GM12878 (cell line): Measurements from ENCODE around the gene SLCO3A1. TPM values are rescaled to one million over a fixed set of nuclear protein-coding genes. Genes with fewer than 3 reads are reported as not detected.
A peak's percentile ranks its signal among the peaks of the same experiment; 100 is the strongest.

ENCODE experiments used
- BCLAF1 ChIP-seq: fragments of 450-650 bp; IDR thresholded peaks from 2 replicates; pipeline ENCODE4 v1.6.1; 2017; ENCODE audit warnings: antibody characterized with exemption, mild to moderate bottlenecking, moderate library complexity
- BHLHE40 ChIP-seq, 2 experiments: fragments of 450-650 bp in 1 of 2; IDR thresholded peaks; 2 replicates each; pipeline ENCODE4 v1.6.1; 2011 to 2017; ENCODE audit warnings: low read depth in 2 of 2, borderline replicate concordance in 1 of 2, improper control_type of control experiment in 1 of 2, low read length in 1 of 2, mild to moderate bottlenecking in 1 of 2
- BMI1 ChIP-seq: fragments of 450-650 bp; IDR thresholded peaks from 2 replicates; pipeline ENCODE4 v1.6.1; 2016; ENCODE audit warnings: mild to moderate bottlenecking, moderate library complexity, borderline replicate concordance
- BRCA1 ChIP-seq: IDR thresholded peaks from 2 replicates; pipeline ENCODE4 v1.6.1; 2011; ENCODE audit warnings: low read depth, low read length, improper control_type of control experiment
- EED ChIP-seq: sonication (generic); IDR thresholded peaks from 2 replicates; pipeline ENCODE4 v1.6.1; 2016; ENCODE audit warnings: antibody characterized with exemption, low read depth
- FOXM1 ChIP-seq: IDR thresholded peaks from 2 replicates; pipeline ENCODE4 v1.6.1; 2012; ENCODE audit warnings: low read depth, mild to moderate bottlenecking, inconsistent platforms, low read length, moderate library complexity
- GATAD2B ChIP-seq: fragments of 450-650 bp; conservative IDR thresholded peaks from 2 replicates; pipeline ENCODE4 v1.6.1; 2017; ENCODE audit warnings: low read depth, mild to moderate bottlenecking, moderate library complexity
- HCFC1 ChIP-seq: fragments of 150-350 bp; IDR thresholded peaks from 2 replicates; pipeline ENCODE4 v1.6.1; 2014; ENCODE audit warnings: low read length
- IKZF1 ChIP-seq: fragments of 450-650 bp; conservative IDR thresholded peaks from 2 replicates; pipeline ENCODE4 v1.6.1; 2017; ENCODE audit warnings: antibody characterized with exemption, mild to moderate bottlenecking
- LARP7 ChIP-seq: fragments of 450-650 bp; IDR thresholded peaks from 2 replicates; pipeline ENCODE4 v1.6.1; 2017; ENCODE audit warnings: mild to moderate bottlenecking
- NR2C2 ChIP-seq: IDR thresholded peaks from 2 replicates; pipeline ENCODE4 v1.6.1; 2011; ENCODE audit warnings: borderline replicate concordance, low read depth; ENCODE audit not compliant: control insufficient read depth, insufficient read length
- PML ChIP-seq: IDR thresholded peaks from 2 replicates; pipeline ENCODE4 v1.6.1; 2012; ENCODE audit warnings: low read length, inconsistent platforms
- RAD51 ChIP-seq: fragments of 450-650 bp; IDR thresholded peaks from 2 replicates; pipeline ENCODE4 v1.6.1; 2016; ENCODE audit warnings: moderate library complexity, mild to moderate bottlenecking, inconsistent platforms
- RBBP5 ChIP-seq: fragments of 200-600 bp; sonication (generic); conservative IDR thresholded peaks from 2 replicates; pipeline ENCODE4 v1.6.1; 2016
- RCOR1 ChIP-seq: conservative IDR thresholded peaks from 2 replicates; pipeline ENCODE4 v1.6.1; 2012; ENCODE audit warnings: low read depth, low read length, improper control_type of control experiment
- SMARCA5 ChIP-seq: fragments of 450-650 bp; IDR thresholded peaks from 2 replicates; pipeline ENCODE4 v1.6.1; 2017; ENCODE audit warnings: mild to moderate bottlenecking
- SP1 ChIP-seq: IDR thresholded peaks from one replicate; pipeline ENCODE4 v1.6.1; 2011; ENCODE audit warnings: low read depth, low read length
- SRF ChIP-seq, 2 experiments: IDR thresholded peaks; 2 replicates each; pipeline ENCODE4 v1.6.1; 2011; ENCODE audit warnings: low read depth in 2 of 2, low read length in 2 of 2, mild to moderate bottlenecking in 1 of 2, moderate library complexity in 1 of 2
- TBL1XR1 ChIP-seq: IDR thresholded peaks from 2 replicates; pipeline ENCODE4 v1.6.1; 2012; ENCODE audit warnings: low read depth, low read length, improper control_type of control experiment
- YY1 ChIP-seq: IDR thresholded peaks from 2 replicates; pipeline ENCODE4 v1.6.1; 2011; ENCODE audit warnings: low read depth, mild to moderate bottlenecking, low read length
- ZBED1 ChIP-seq: IDR thresholded peaks from 2 replicates; pipeline ENCODE4 v1.6.1; 2016; ENCODE audit warnings: borderline replicate concordance
- ZNF207 ChIP-seq: fragments of 450-650 bp; IDR thresholded peaks from 2 replicates; pipeline ENCODE4 v1.6.1; 2014; ENCODE audit warnings: antibody characterized with exemption, mild to moderate bottlenecking, borderline replicate concordance
- ZNF622 ChIP-seq: fragments of 450-650 bp; IDR thresholded peaks from 2 replicates; pipeline ENCODE4 v1.6.1; 2017; ENCODE audit warnings: mild to moderate bottlenecking, inconsistent platforms
- polyA plus RNA-seq, 11 experiments: library from polyadenylated mRNA; depleted of rRNA in 4 of 11; unstranded in 6 of 11; stranded (reverse) in 5 of 11; fragments of >200 nt; fragmentation: Nextera tagmentation in 4 of 11; fragmentation: Illumina TruSeq in 1 of 11; extraction: Ambion mirVana in 4 of 11; extraction: Trizol in 1 of 11; gene quantifications; 1 replicate in 1 of 11; 2 replicates in 10 of 11; pipeline versions ENCODE4 v1.2.1 to v1.2.3, GENCODE V29; 2011 to 2016; ENCODE audit warnings: inconsistent platforms in 2 of 11, missing spikeins in 2 of 11, low read depth in 1 of 11
- total RNA-seq, 4 experiments: library from RNA; depleted of rRNA in 3 of 4; stranded (reverse); fragments of >200 nt in 3 of 4; fragmentation: Illumina TruSeq in 1 of 4; extraction: Trizol in 1 of 4; gene quantifications; 2 replicates each; pipeline versions ENCODE4 v1.2.1 to v1.2.3, GENCODE V29; 2013 to 2021
- TF ChIP-seq, protein P1 (sequence below): IDR thresholded peaks from 2 replicates; pipeline ENCODE4 v1.6.1; 2011; ENCODE audit warnings: low read depth, mild to moderate bottlenecking, low read length, moderate library complexity, borderline replicate concordance; ENCODE audit errors: extremely low read depth
- TF ChIP-seq, protein P2 (sequence below): fragments of 450-650 bp; formaldehyde crosslinking; IDR thresholded peaks from 2 replicates; pipeline ENCODE4 v1.4.0; 2020; ENCODE audit warnings: mild to moderate bottlenecking, moderate library complexity
- TF ChIP-seq, protein P3 (sequence below): fragments of 450-650 bp; IDR thresholded peaks from 2 replicates; pipeline ENCODE4 v1.6.1; 2016; ENCODE audit warnings: mild to moderate bottlenecking

SLCO3A1 gene
- total and polyA plus RNA-seq, 10 of the 15 experiments (the other 5 are each of a cell fraction or from before 2014, with no cell fraction given) = 0.05 to 5.9 (median 0.31) TPM

DNA sequence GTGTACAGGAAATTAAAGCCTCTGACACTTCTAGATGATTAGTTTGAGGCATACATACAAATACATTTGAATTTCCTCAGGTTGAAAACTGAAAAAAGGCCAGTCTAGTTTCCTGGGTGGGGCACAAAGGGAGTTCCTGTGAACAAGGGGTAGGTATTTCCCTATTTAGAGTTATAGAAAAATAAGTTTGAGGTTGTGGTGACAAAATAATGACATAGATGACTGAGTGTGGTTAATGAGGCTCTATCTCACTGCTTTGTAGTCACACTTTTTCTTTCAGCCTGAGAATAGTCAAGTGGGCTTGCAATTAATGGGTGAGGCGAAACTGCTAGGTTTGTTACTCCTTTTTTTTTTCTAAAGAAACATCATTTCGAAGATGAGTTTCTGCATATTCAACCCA is 4.3 kb downstream of the SLCO3A1 start (continued):
- TF ChIP-seq BMI1 = peak; percentile 66; the same call in 1 of the 2 replicates
- TF ChIP-seq RBBP5 = no peak
- no peak for TF ChIP-seq BCLAF1
- no peak for TF ChIP-seq ZNF207
- no peak for TF ChIP-seq LARP7
- TF ChIP-seq SMARCA5 = no peak
- TF ChIP-seq, protein P1, sequence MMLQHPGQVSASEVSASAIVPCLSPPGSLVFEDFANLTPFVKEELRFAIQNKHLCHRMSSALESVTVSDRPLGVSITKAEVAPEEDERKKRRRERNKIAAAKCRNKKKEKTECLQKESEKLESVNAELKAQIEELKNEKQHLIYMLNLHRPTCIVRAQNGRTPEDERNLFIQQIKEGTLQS = no peak
- TF ChIP-seq, protein P2, sequence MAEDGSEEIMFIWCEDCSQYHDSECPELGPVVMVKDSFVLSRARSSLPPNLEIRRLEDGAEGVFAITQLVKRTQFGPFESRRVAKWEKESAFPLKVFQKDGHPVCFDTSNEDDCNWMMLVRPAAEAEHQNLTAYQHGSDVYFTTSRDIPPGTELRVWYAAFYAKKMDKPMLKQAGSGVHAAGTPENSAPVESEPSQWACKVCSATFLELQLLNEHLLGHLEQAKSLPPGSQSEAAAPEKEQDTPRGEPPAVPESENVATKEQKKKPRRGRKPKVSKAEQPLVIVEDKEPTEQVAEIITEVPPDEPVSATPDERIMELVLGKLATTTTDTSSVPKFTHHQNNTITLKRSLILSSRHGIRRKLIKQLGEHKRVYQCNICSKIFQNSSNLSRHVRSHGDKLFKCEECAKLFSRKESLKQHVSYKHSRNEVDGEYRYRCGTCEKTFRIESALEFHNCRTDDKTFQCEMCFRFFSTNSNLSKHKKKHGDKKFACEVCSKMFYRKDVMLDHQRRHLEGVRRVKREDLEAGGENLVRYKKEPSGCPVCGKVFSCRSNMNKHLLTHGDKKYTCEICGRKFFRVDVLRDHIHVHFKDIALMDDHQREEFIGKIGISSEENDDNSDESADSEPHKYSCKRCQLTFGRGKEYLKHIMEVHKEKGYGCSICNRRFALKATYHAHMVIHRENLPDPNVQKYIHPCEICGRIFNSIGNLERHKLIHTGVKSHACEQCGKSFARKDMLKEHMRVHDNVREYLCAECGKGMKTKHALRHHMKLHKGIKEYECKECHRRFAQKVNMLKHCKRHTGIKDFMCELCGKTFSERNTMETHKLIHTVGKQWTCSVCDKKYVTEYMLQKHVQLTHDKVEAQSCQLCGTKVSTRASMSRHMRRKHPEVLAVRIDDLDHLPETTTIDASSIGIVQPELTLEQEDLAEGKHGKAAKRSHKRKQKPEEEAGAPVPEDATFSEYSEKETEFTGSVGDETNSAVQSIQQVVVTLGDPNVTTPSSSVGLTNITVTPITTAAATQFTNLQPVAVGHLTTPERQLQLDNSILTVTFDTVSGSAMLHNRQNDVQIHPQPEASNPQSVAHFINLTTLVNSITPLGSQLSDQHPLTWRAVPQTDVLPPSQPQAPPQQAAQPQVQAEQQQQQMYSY (CRISPR knock-in tag) = no peak
- no peak for TF ChIP-seq ZBED1
- TF ChIP-seq, protein P3, sequence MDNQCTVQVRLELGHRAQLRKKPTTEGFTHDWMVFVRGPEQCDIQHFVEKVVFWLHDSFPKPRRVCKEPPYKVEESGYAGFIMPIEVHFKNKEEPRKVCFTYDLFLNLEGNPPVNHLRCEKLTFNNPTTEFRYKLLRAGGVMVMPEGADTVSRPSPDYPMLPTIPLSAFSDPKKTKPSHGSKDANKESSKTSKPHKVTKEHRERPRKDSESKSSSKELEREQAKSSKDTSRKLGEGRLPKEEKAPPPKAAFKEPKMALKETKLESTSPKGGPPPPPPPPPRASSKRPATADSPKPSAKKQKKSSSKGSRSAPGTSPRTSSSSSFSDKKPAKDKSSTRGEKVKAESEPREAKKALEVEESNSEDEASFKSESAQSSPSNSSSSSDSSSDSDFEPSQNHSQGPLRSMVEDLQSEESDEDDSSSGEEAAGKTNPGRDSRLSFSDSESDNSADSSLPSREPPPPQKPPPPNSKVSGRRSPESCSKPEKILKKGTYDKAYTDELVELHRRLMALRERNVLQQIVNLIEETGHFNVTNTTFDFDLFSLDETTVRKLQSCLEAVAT = peak; percentile 94
- peak; percentile 89 to 95 for TF ChIP-seq BHLHE40 (IDR thresholded peaks at IDR 0.05; ENCODE audit: borderline replicate concordance in 1 of 2, low read depth in 2 of 2, low read length in 1 of 2)
- no peak for TF ChIP-seq EED
- TF ChIP-seq TBL1XR1 = peak; percentile 91
- peak; percentile 49; the same call in 1 of the 2 replicates for TF ChIP-seq GATAD2B
- no peak for TF ChIP-seq ZNF622
- no peak for TF ChIP-seq SRF (IDR thresholded peaks at IDR 0.05; ENCODE audit: low read depth in 2 of 2, low read length in 2 of 2)
- TF ChIP-seq RAD51 = peak; percentile 33; the same call in 1 of the 2 replicates
- TF ChIP-seq FOXM1 = 0 out of 2 replicates have a peak, but pooled peaks have one; percentile 28
- no peak for TF ChIP-seq SP1
- no peak for TF ChIP-seq BRCA1
- TF ChIP-seq YY1 = no peak
- no peak for TF ChIP-seq NR2C2
- no peak for TF ChIP-seq PML
- TF ChIP-seq HCFC1 = no peak
- TF ChIP-seq RCOR1 = peak; percentile 95; the same call in 1 of the 2 replicates
- peak; percentile 79 for TF ChIP-seq IKZF1
